HCT116 (cell line): ENCODE results near the gene GP9. TPM values are rescaled to one million over a fixed set of nuclear protein-coding genes. Genes with fewer than 3 reads are reported as not detected.

Experiments used
- ATAC-seq: fragments of 200-7000 bp; cut with Tn5 transposase; 2 replicates; pipeline ENCODE4 v1.9.1; 2020; ENCODE audit warnings: mild to moderate bottlenecking, moderate library complexity
- BruUV-seq: library from RNA; stranded (reverse); fragments of 400-500 nt; replicated peaks from 2 replicates; lab custom pipeline; 2021; lab: Mats Ljungman, UMichigan
- CTCF ChIA-PET: fragments of 300-600 bp; sonication (Branson Sonifier 250); formaldehyde crosslinking; loops from one replicate; lab custom pipeline; 2021; ENCODE audit warnings: antibody characterized with exemption; lab: Charles Lee
- POLR2A ChIA-PET: fragments of 300-600, 350-600 bp; sonication (Branson Sonifier 250); formaldehyde crosslinking; loops from one replicate; lab custom pipeline; 2021; ENCODE audit warnings: antibody characterized with exemption; lab: Charles Lee
- RAD21 ChIA-PET, 2 experiments: fragments of 300-600 bp; sonication (Branson Sonifier 250); formaldehyde crosslinking; loops; one replicate each; lab custom pipeline; 2023; ENCODE audit warnings: low total read pairs in 2 of 2; ENCODE audit not compliant: uncharacterized antibody in 2 of 2, unreplicated experiment in 2 of 2, low non-redundant PET in 1 of 2; lab: Charles Lee
- DNase-seq: peaks from one replicate; pipeline ENCODE4 v3.0.0-alpha.2; 2010; ENCODE audit warnings: low read depth, low spot score
- H2AFZ ChIP-seq: fragments of 200-600 bp; shearing (Covaris generic), sonication (generic); 2 replicates; pipeline ENCODE4 v1.6.1; 2017; ENCODE audit warnings: low read depth, mixed run types, mixed read lengths, antibody characterized with exemption, low read length; ENCODE audit not compliant: poor library complexity, severe bottlenecking
- H3K27ac ChIP-seq: 2 replicates; pipeline ENCODE4 v1.5.1; 2012; ENCODE audit warnings: low read depth, low read length
- H3K27me3 ChIP-seq: fragments of 200-600 bp; sonication (generic); 2 replicates; pipeline ENCODE4 v1.6.1; 2016; ENCODE audit warnings: mixed run types, low read length, mixed read lengths; ENCODE audit not compliant: insufficient read depth
- H3K36me3 ChIP-seq, 2 experiments: fragments of 200-500 bp in 1 of 2; fragments of 200-600 bp in 1 of 2; sonication (Bioruptor generic) in 1 of 2; sonication (generic) in 1 of 2; 2 replicates each; pipeline versions ENCODE4 v1.5.1 to v1.6.1; 2014 to 2016; ENCODE audit warnings: low read length in 2 of 2, inconsistent platforms in 1 of 2, mixed read lengths in 1 of 2, mixed run types in 1 of 2; ENCODE audit not compliant: insufficient read depth in 2 of 2, control insufficient read depth in 1 of 2
- H3K4me1 ChIP-seq, 2 experiments: fragments of 200-600 bp in 1 of 2; sonication (generic) in 1 of 2; 2 replicates each; pipeline versions ENCODE4 v1.5.1 to v1.6.1; 2012 to 2017; ENCODE audit warnings: low read length in 2 of 2, inconsistent platforms in 1 of 2, mild to moderate bottlenecking in 1 of 2, mixed read lengths in 1 of 2, mixed run types in 1 of 2, moderate library complexity in 1 of 2; ENCODE audit not compliant: insufficient read depth in 2 of 2, control insufficient read depth in 1 of 2
- H3K4me2 ChIP-seq: fragments of 200-600 bp; sonication (generic); 2 replicates; pipeline ENCODE4 v1.6.1; 2017; ENCODE audit warnings: mixed run types, low read length, mixed read lengths
- H3K4me3 ChIP-seq, 2 experiments: fragments of 200-600 bp in 1 of 2; sonication (generic) in 1 of 2; replicated peaks in 1 of 2; 2 replicates each; pipeline ENCODE4 v1.5.1; 2011 to 2016; ENCODE audit warnings: low read length in 2 of 2, control low read depth in 1 of 2, low read depth in 1 of 2, mild to moderate bottlenecking in 1 of 2, mixed read lengths in 1 of 2, mixed run types in 1 of 2
- H3K79me2 ChIP-seq: fragments of 200-600 bp; sonication (generic); 2 replicates; pipeline ENCODE4 v1.6.1; 2017; ENCODE audit warnings: mild to moderate bottlenecking, mixed run types, low read length, moderate library complexity, mixed read lengths; ENCODE audit not compliant: insufficient read depth
- H3K9ac ChIP-seq: fragments of 200-600 bp; sonication (generic); 2 replicates; pipeline ENCODE4 v1.6.1; 2016; ENCODE audit warnings: low read length, mixed read lengths
- H3K9me2 ChIP-seq: fragments of 200-600 bp; sonication (generic), shearing (Covaris generic); 2 replicates; pipeline ENCODE4 v1.6.1; 2017; ENCODE audit warnings: mixed run types, mild to moderate bottlenecking, moderate library complexity; ENCODE audit not compliant: insufficient read depth
- H3K9me3 ChIP-seq, 2 experiments: fragments of 200-500 bp in 1 of 2; fragments of 200-600 bp in 1 of 2; sonication (Bioruptor generic) in 1 of 2; sonication (generic) in 1 of 2; 2 replicates each; pipeline ENCODE4 v1.6.1; 2014 to 2017; ENCODE audit warnings: low read length in 2 of 2, mixed read lengths in 2 of 2, inconsistent platforms in 1 of 2, low read depth in 1 of 2, mild to moderate bottlenecking in 1 of 2, mixed run types in 1 of 2, moderate library complexity in 1 of 2; ENCODE audit not compliant: control insufficient read depth in 1 of 2, insufficient read depth in 1 of 2
- H4K20me1 ChIP-seq: fragments of 200-600 bp; sonication (generic), shearing (Covaris generic); 2 replicates; pipeline ENCODE4 v1.6.1; 2017; ENCODE audit warnings: mixed run types, mild to moderate bottlenecking, moderate library complexity; ENCODE audit not compliant: insufficient read depth
- CTCF ChIP-seq, 3 experiments: fragments of 200-600 bp in 1 of 3; sonication (generic) in 1 of 3; IDR thresholded peaks in 2 of 3; conservative IDR thresholded peaks in 1 of 3; 2 replicates each; pipeline ENCODE4 v1.5.1; 2012 to 2017; ENCODE audit warnings: low read depth in 2 of 3, low read length in 2 of 3, antibody characterized with exemption in 1 of 3, borderline replicate concordance in 1 of 3, control low read depth in 1 of 3, mild to moderate bottlenecking in 1 of 3, mixed read lengths in 1 of 3, mixed run types in 1 of 3, moderate library complexity in 1 of 3; ENCODE audit not compliant: insufficient read depth in 1 of 3
- EGR1 ChIP-seq: IDR thresholded peaks from 2 replicates; pipeline ENCODE4 v1.6.1; 2012; ENCODE audit warnings: low read depth
- ELF1 ChIP-seq: IDR thresholded peaks from 2 replicates; pipeline ENCODE4 v1.6.1; 2012; ENCODE audit warnings: low read depth, borderline replicate concordance
- EZH2 ChIP-seq: fragments of 200-600 bp; sonication (generic); IDR thresholded peaks from 2 replicates; pipeline ENCODE4 v1.6.1; 2017; ENCODE audit warnings: antibody characterized with exemption, mixed run types
- EZH2phosphoT487 ChIP-seq: fragments of 200-600 bp; IDR thresholded peaks from 2 replicates; pipeline ENCODE4 v1.6.1; 2018; ENCODE audit warnings: antibody characterized with exemption, borderline replicate concordance
- MAX ChIP-seq: IDR thresholded peaks from 2 replicates; pipeline ENCODE4 v1.6.1; 2012
- POLR2A ChIP-seq: IDR thresholded peaks from 2 replicates; pipeline ENCODE4 v1.7.0; 2011; ENCODE audit warnings: borderline replicate concordance; ENCODE audit not compliant: insufficient read depth, insufficient read length; ENCODE audit errors: extremely low read depth
- POLR2AphosphoS5 ChIP-seq: IDR thresholded peaks from 2 replicates; pipeline ENCODE4 v1.6.1; 2011; ENCODE audit warnings: mild to moderate bottlenecking, low read depth, low read length, moderate library complexity
- RAD21 ChIP-seq: IDR thresholded peaks from 2 replicates; pipeline ENCODE4 v1.6.1; 2012; ENCODE audit warnings: low read depth, mild to moderate bottlenecking
- SIN3A ChIP-seq: IDR thresholded peaks from 2 replicates; pipeline ENCODE4 v1.6.1; 2012; ENCODE audit warnings: low read depth
- SP1 ChIP-seq: IDR thresholded peaks from 2 replicates; pipeline ENCODE4 v1.6.1; 2012; ENCODE audit warnings: low read depth
- ZNF274 ChIP-seq: fragments of 200-500 bp; sonication (Bioruptor generic); IDR thresholded peaks from 2 replicates; pipeline ENCODE4 v1.6.1; 2014; ENCODE audit warnings: mild to moderate bottlenecking, low read depth, low read length, inconsistent platforms
- intact Hi-C: fragments of 100-400 bp; cut with micrococcal nuclease; formaldehyde crosslinking; loops from 2 replicates; pipeline ENCODE4 v1.10.0; 2022
- total RNA-seq: library from RNA; stranded (reverse); gene quantifications from one replicate; pipeline ENCODE4 v1.2.1, GENCODE V29; 2021; ENCODE audit not compliant: unreplicated experiment

Gene GP9
- total RNA-seq, 1 experiment from 2014 or later, result not detected

GRCh38 chr3:129023909-129024308, 36.7 kb upstream of the GP9 start:
- ChIA-PET RAD21 (no interaction called here), CTCF (no interaction called here), POLR2A (interaction anchor here (1.2 kb wide), 1 partner anchor 30 kb away, joined by 3 read pairs; no protein-coding TSS in a partner anchor)
- intact Hi-C loops, result loop anchor here (10.0 kb wide), 1 partner anchor 221 kb away; the partner anchor contains the start of gene COPG1
- Histone ChIP-seq H3K4me2 (no peak overlapping the region), H3K27me3 (no peaks in the 10 kb centered on the region), H3K79me2 (no peaks in the 10 kb centered on the region), H2AFZ (no peak overlapping the region), H3K9ac (no peak overlapping the region), H3K9me3 (no peaks in the 10 kb centered on the region), H3K9me2 (no peaks in the 10 kb centered on the region), H3K4me3 (no peak overlapping the region), H3K4me1 (peaks cover 17 to 31% of the 10 kb centered on the region in 2 experiments), H3K36me3 (no peaks in the 10 kb centered on the region), H4K20me1 (no peaks in the 10 kb centered on the region), H3K27ac (no peak overlapping the region)
- ATAC-seq (no peak), DNase-seq (no peak)
- BruUV-seq, result no TSS peak
- no peak for TF ChIP-seq ZNF274
- TF ChIP-seq EZH2phosphoT487, result no peak
- no peak for TF ChIP-seq SIN3A
- peak; percentile 36 to 57 (median 41); a peak in 4 of 6 replicates for TF ChIP-seq CTCF (IDR thresholded peaks at IDR 0.05 in 2 of 3, conservative IDR thresholded peaks at IDR 0.05 in 1 of 3; ENCODE audit: borderline replicate concordance in 1 of 3, insufficient read depth in 1 of 3, low read depth in 2 of 3, low read length in 2 of 3)
- TF ChIP-seq RAD21, result peak; percentile 58

GRCh38 chr3:129025108-129025507, 35.5 kb upstream of the GP9 start:
- RAD21 ChIA-PET, result interaction anchor here in 1 of 2 experiments (0.8 kb wide), 1 partner anchor 375 kb away, joined by 3 read pairs; no protein-coding TSS in a partner anchor
- peaks cover 17 to 31% of the 10 kb centered on the region in 2 experiments for H3K4me1 ChIP-seq
- intact Hi-C loops, result loop anchor here (10.0 kb wide), 1 partner anchor 220 kb away; the partner anchor contains the start of gene COPG1
- no peaks in the 10 kb centered on the region for H4K20me1 ChIP-seq
- no peak overlapping the region for H3K4me3 ChIP-seq
- H3K79me2 ChIP-seq, result no peaks in the 10 kb centered on the region
- no peaks in the 10 kb centered on the region for H3K9me2 ChIP-seq
- H3K36me3 ChIP-seq, result no peaks in the 10 kb centered on the region
- H3K4me2 ChIP-seq, result no peak overlapping the region
- H3K9ac ChIP-seq, result no peak overlapping the region
- H2AFZ ChIP-seq, result no peak overlapping the region
- H3K9me3 ChIP-seq, result no peaks in the 10 kb centered on the region
- CTCF ChIA-PET, result interaction anchor here (1.5 to 1.7 kb wide), 2 partner anchors 55 to 221 kb away, joined by 4 read pairs; no protein-coding TSS in a partner anchor
- no peaks in the 10 kb centered on the region for H3K27me3 ChIP-seq
- POLR2A ChIA-PET, result no interaction called here
- DNase-seq (no peak), ATAC-seq (no peak)
- no peak overlapping the region for H3K27ac ChIP-seq
- BruUV-seq, result no TSS peak
- no peak for TF ChIP-seq EZH2
- no peak for TF ChIP-seq MAX
- TF ChIP-seq POLR2A, result no peak
- TF ChIP-seq CTCF (IDR thresholded peaks at IDR 0.05 in 2 of 3, conservative IDR thresholded peaks at IDR 0.05 in 1 of 3; ENCODE audit: borderline replicate concordance in 1 of 3, insufficient read depth in 1 of 3, low read depth in 2 of 3, low read length in 2 of 3), result no peak
- no peak for TF ChIP-seq EGR1
- no peak for TF ChIP-seq ELF1
- TF ChIP-seq RAD21, result no peak
- no peak for TF ChIP-seq SP1
- no peak for TF ChIP-seq EZH2phosphoT487
- no peak for TF ChIP-seq POLR2AphosphoS5
